ENCODE results near the gene APOA1. TPM values are rescaled to one million over a fixed set of nuclear protein-coding genes. Genes with fewer than 3 reads are reported as not detected.

Gene APOA1
- total and polyA plus RNA-seq, 10 of the 15 experiments (the other 5 are each of a cell fraction or from before 2014, with no cell fraction given) = 0.10 to 2.4 (median 0.24) TPM; not detected in 3

- no peak for TF ChIP-seq HSF1 (IDR thresholded peaks at IDR 0.05; ENCODE audit: low read depth, low read length)
- no peak for TF ChIP-seq RAD51 (IDR thresholded peaks at IDR 0.05)
- peak; percentile 76 to 92 (median 81) for TF ChIP-seq CTCF (IDR thresholded peaks at IDR 0.05 in 2 of 3, conservative IDR thresholded peaks at IDR 0.05 in 1 of 3; ENCODE audit: control insufficient read depth in 2 of 3, extremely low read depth in 1 of 3, insufficient read depth in 1 of 3, low read depth in 3 of 3, low read length in 3 of 3)
- no peak for TF ChIP-seq SMAD5 (IDR thresholded peaks at IDR 0.05; ENCODE audit: low read depth)
Observed at GRCh38 chr11:116791002-116791812, 46.2 kb downstream of the APOA1 start (continued).

- ATAC-seq = no peak
- Histone ChIP-seq H3K79me2 (ENCODE audit: control insufficient read depth, insufficient read depth, low read length) (peaks cover 20% of the 10 kb centered on the region), H2AFZ (ENCODE audit: control insufficient read depth, low read depth, low read length) (no peak overlapping the region), H4K20me1 (ENCODE audit: control insufficient read depth, insufficient read depth) (no peaks in the 10 kb centered on the region), H3K9me3 (replicated peaks; ENCODE audit: control insufficient read depth, insufficient read depth, low read length) (no peaks in the 10 kb centered on the region), H3K4me1 (ENCODE audit: control insufficient read depth, insufficient read depth, low read length) (peaks cover 14% of the 10 kb centered on the region), H3K9ac (ENCODE audit: control insufficient read depth, insufficient read depth, low read length) (no peak overlapping the region), H3K27ac (ENCODE audit: control insufficient read depth, insufficient read depth) (no peak overlapping the region), H3K4me2 (ENCODE audit: control insufficient read depth, insufficient read depth) (no peak overlapping the region), H3K27me3 (replicated peaks in 1 of 2; ENCODE audit: control insufficient read depth in 2 of 2, insufficient read depth in 2 of 2, low read length in 1 of 2) (no peaks in the 10 kb centered on the region), H3K4me3 (no peak overlapping the region), H3K36me3 (ENCODE audit: control insufficient read depth in 2 of 2, insufficient read depth in 2 of 2, low read length in 1 of 2) (peaks cover 0 to 4% of the 10 kb centered on the region in 2 experiments; a peak in 3 of 4 replicates)
- BruUV-seq (replicated peaks) = no TSS peak
- no peak for FAIRE-seq
- in situ Hi-C loops (cut with MboI) = no loop called here
- POLR2A ChIA-PET = interaction anchor here (1.7 kb wide), 1 partner anchor 45 kb away, joined by 9 read pairs; no protein-coding TSS in a partner anchor
- SMC1A ChIA-PET (ENCODE audit: uncharacterized antibody, unreplicated experiment) = interaction anchor here (0.7 to 7.5 kb wide), 10 partner anchors 23 to 437 kb away, joined by 3 to 46 read pairs (median 3); no protein-coding TSS in a partner anchor
- no peak for DNase-seq (ENCODE audit: low read depth, low spot score)
- RAD21 ChIA-PET (ENCODE audit: unreplicated experiment) = interaction anchor here (1.0 to 3.5 kb wide), 16 partner anchors 8 to 440 kb away, joined by 3 to 56 read pairs (median 4); partner anchors contain the start of gene APOA1
- whole genome bisulfite sequencing (ENCODE audit: insufficient coverage, insufficient replicate concordance, low lambda C conversion rate, missing lambda C conversion rate) = 74% methylated on average over 53 of the region's 53 CpGs
- CTCF ChIA-PET = interaction anchor here (0.6 to 10.9 kb wide), 32 partner anchors 7 to 439 kb away, joined by 3 to 183 read pairs (median 6); partner anchors contain the start of genes APOA1, APOA4, BUD13 and SIDT2
- intact Hi-C loops (cut with micrococcal nuclease; ENCODE audit: unreplicated experiment) = loop anchor here (1.0 to 5.0 kb wide), 3 partner anchors 46 to 437 kb away; no protein-coding TSS in a partner anchor
- TF ChIP-seq ZNF24 (IDR thresholded peaks at IDR 0.05) (no peak), CHD1 (IDR thresholded peaks at IDR 0.05; ENCODE audit: low read depth, low read length) (no peak), SIN3A (IDR thresholded peaks at IDR 0.05; ENCODE audit: low read depth, low read length) (no peak), LARP7 (IDR thresholded peaks at IDR 0.05) (no peak), POLR2AphosphoS5 (IDR thresholded peaks at IDR 0.05; ENCODE audit: low read length) (no peak), IKZF2 (IDR thresholded peaks at IDR 0.05) (no peak), RFX5 (IDR thresholded peaks at IDR 0.05; ENCODE audit: low read depth, low read length) (no peak), ZBTB11 (CRISPR knock-in tag; IDR thresholded peaks at IDR 0.05) (no peak), SMAD1 (IDR thresholded peaks at IDR 0.05; ENCODE audit: low read depth, partially characterized antibody) (no peak)
Observed at GRCh38 chr11:116790167-116791001, 47.0 kb downstream of the APOA1 start.
